ENCODE results near the gene MARK3. TPM values are rescaled to one million over a fixed set of nuclear protein-coding genes. Genes with fewer than 3 reads are reported as not detected.

MARK3 gene
- polyA plus RNA-seq, 1 donor: 64.4 TPM

GRCh38 chr14:103366741-103367140, 18.5 kb upstream of the MARK3 start:
- no peak for DNase-seq (ENCODE audit: low read depth)

DNA sequence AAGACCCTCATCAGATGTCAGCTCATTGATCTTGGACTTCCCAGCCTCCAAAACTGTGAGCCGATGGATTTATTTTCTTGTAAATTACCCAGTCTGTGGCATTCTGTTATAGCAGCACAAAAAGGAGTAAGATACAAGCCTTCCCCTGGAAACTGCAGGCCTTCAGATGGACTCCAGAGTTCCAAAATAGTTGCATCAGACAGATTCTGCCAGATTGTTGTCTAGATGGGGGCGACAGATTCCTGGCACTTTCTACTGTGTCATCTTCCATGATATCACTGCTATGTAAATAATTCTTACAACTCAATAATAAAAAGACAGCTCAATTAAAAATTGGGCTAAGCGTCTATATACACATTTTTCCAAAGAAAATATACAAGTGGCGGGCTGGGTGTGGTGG, 17.2 kb upstream of the MARK3 start:
- DNase-seq (ENCODE audit: low read depth): no peak

DNA sequence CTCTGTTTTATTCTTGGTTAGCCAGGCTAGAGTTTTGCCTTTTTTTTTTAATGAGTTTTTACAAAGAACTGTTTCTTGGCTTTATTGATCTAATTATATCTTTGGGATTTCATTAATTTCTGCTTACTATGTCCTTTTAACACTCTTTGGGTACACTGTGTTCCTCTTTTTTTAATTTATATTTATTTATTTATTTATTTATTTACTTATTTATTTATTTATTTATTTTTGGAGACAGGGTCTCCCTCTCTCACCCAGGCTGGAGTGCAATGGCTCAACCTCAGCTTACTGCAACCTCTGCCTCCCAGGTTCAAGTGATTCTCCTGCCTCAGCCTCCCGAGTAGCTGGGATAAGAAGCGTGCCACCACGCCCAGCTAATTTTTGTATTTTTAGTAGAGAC, 15.1 kb upstream of the MARK3 start:
- DNase-seq (ENCODE audit: low read depth): no peak

- no peak for DNase-seq (ENCODE audit: low read depth)
Observed at GRCh38 chr14:103372017-103372416, 13.2 kb upstream of the MARK3 start.

DNA sequence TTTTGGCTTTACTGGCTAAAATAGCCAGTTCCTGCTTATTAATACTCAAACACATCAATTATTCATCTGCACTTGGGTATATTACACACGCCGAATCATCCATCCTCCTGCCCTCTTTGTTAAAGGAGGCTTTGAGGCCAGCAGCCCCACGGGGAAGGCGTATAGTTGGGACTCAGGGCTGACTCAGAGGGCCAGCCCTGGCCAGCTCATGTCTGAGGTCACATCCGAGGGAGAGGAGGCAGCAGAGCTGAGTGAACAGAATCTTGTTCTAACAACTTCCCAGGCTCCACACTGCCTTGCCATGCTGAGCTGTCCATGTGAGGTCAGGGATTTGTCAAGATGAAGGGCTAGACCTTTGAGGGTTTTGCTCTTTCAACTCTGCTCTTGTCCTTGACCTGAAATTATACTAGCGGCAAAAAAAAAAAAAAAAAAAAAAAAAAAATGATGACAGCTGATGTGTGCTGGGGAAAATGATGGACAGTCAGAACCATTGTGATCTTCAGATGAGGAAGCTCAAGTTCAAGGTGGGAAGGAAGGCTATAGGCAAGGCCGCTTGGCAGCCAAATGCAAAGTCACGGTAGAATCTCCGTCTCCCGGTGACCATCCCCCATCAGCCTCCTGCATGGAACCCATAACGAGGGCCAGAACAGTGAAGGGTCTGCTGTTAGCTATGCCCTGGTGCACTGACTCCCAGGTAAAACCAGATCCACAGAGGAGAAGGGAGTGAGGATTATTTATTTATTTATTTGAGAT, 12.5 kb upstream of the MARK3 start:
- no peak for DNase-seq (ENCODE audit: low read depth)

DNA sequence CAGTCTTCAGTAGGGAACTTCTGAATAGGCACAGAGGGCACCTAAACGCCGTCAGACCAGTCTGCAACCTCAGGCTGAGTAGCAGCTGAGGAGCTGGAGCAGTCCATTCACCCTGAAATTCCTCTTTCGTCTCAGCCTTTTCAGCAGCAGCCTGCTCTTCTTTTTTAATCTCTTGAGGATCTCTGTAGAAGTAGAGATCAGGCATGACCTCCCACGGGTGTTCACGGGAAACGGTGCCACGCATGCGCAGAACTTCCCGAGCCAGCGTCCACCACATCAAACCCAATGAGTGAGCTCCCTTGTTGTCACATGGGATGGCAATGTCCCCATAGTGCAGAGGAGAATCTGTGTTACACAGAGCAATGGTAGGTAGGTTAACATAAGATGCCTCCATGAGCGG, 11.1 kb upstream of the MARK3 start:
- DNase-seq (ENCODE audit: low read depth): no peak

DNA sequence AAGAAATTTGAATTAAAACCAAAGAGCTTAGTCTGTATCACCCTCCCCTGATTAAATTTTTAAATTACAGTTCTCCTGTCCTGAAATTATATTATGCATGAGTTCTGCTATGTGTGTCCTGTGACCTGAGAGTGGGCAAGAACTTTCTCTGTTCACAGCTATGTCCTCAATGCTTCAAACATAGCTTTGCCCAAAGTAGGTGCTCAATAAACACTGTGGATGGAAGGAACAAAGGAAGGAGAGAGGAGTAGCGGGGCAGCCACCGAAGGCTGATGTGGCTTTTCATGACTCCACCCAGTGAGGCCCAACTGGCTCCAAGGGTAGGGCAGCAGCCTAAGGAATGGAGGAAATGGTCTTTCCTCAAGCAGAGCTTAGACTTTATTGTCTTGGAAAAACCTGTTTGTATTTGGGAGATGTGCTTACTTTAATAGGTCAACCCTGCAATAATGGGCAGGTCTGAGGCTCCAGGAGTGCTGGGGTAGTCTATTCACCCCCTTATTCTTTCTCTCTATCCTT, 7.6 kb upstream of the MARK3 start:
- no peak for DNase-seq (ENCODE audit: low read depth)

GRCh38 chr14:103378038-103378854, 7.0 kb upstream of the MARK3 start:
- no peak for DNase-seq (ENCODE audit: low read depth)

DNA sequence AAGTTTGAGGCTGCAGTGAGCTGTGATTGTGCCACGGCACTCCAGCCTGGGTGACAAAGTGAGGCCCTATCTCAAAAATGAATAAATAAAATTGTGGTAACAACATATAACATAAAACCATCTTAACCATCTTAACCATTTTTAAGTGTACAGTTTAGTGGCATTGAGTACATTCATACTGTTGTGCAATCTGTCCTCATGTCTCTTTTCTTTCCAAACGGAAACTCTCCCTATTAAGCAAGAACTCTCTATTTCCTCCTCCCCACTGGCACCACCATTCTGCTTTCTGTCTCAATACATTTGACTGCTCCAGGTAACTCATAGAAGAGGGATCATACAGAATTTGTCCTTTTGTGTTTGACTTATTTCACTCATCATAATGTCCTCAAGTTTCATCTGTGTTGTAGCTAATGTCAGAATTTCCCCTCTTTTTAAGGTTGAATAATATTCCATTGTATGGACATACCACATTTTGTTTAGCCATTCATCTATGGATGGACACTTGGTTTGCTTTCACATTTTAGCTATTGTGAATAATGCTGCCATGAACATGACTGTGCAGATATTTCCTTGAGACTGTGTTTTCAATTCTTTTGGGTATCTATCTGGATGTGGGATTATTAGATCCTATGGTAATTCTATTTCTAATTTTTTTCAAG, 4.4 kb upstream of the MARK3 start:
- DNase-seq (ENCODE audit: low read depth): no peak

DNA sequence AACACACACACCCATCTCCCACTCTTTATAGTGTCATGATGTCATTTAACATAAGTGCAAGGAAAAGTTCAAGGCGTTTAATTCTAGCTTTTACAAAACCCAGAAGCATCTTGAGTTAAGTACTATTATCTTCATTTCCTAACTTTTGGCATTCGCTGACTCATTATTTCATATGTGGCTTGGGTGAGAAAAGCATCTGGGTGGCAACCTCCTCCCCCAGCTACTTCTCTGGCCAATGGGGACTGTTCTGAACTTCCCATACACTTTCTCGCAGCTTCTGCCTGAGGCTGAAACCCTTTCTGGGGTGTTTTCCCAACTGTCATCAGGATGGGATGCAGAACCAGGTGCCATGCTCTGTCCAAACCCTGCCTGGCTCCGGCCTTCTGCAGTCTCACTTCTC, 2.8 kb upstream of the MARK3 start:
- DNase-seq (ENCODE audit: low read depth): no peak

GRCh38 chr14:103384450-103385151, 614 bp upstream of the MARK3 start:
- no peak for DNase-seq (ENCODE audit: low read depth)

DNA sequence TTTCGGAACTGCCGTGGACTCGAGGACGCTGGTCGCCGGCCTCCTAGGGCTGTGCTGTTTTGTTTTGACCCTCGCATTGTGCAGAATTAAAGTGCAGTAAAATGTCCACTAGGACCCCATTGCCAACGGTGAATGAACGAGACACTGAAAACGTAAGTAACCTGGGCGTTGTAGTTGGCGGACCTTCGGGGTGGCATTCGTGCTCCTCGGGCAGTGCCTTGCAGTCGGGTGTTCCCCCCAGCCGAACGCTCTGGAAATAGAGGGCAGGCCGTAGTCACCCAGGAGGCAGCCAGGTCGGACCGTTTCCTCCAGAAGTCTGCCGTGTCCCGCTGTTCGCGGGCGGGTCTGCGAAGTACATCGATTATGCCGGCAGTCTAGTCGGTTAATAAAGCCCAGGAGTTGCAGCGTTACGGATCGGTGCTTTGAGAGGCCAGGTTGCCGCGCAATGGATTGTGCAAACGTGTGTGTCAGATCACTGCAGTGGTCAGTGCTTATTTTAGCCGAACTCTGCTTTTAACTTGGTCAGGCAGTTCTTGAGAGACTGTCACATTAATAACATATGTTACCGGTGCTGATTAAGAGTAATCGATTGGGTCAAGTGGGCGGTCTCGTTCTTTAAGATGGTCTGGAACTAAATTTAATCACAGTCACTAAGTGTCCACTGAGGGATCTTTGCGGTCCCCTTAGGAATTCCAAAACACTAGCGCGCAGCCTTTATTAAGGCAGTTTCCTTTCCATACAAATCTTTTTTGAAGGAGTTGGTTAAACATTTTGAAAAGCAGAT, 906 bp downstream of the MARK3 start:
- DNase-seq (ENCODE audit: low read depth): no peak

- no peak for DNase-seq (ENCODE audit: low read depth)
Observed at GRCh38 chr14:103386713-103387329, 1.6 kb downstream of the MARK3 start.

DNA sequence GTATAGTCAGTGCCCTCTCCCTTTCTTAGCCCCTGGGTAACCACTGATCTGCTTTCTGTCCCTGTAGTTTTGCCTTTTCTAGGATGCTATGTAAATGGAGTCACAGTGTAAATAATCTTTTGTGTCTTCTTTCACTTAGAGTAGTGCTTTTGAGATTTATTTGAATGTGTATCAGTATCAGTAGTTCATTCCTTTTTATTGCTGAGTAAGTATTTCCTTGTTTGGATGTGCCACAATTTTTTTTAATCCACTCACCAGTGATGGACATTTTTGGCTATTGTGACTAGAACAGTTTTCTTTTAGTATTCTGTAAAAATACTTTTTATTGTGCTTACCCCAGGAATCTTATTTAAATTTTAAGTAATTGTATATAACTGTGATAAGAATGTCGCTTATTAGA, 3.4 kb downstream of the MARK3 start:
- DNase-seq (ENCODE audit: low read depth): no peak

DNA sequence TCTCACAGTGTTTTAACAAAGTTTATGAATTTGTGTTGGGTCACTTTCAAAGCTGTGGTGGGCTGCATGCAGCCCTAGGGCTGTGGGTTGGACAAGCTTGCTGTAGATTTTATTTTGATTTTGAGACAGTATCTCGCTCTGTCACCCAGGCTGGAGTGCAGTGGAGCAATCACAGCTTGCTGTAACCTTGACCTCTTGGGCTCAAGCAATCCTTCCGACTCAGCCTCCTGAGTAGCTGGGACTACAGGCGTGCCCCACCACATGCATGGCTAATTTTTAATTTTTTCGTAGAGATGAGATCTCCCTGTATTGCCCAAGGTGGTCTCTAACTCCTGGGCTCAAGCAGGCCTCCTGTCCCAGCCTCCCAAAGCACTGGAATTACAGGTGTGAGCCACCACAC, 5.4 kb downstream of the MARK3 start:
- DNase-seq (ENCODE audit: low read depth): no peak

- DNase-seq (ENCODE audit: low read depth): no peak
Observed at GRCh38 chr14:103391048-103391447, 5.8 kb downstream of the MARK3 start.

- DNase-seq (ENCODE audit: low read depth): no peak
Observed at GRCh38 chr14:103392106-103392505, 6.9 kb downstream of the MARK3 start.

- DNase-seq (ENCODE audit: low read depth): no peak
Observed at GRCh38 chr14:103392572-103392971, 7.4 kb downstream of the MARK3 start.

- DNase-seq (ENCODE audit: low read depth): no peak
Observed at GRCh38 chr14:103393070-103393469, 7.9 kb downstream of the MARK3 start.
